ENCODE results near the gene ZNF865. TPM values are rescaled to one million over a fixed set of nuclear protein-coding genes. Genes with fewer than 3 reads are reported as not detected.

Gene ZNF865
- total RNA-seq, 1 experiment from 2014 or later, result 5.5 TPM

GRCh38 chr19:55588738-55589137 lies 16.7 kb upstream of the ZNF865 start:
- Histone ChIP-seq H3K4me2 (ENCODE audit: low read length) (no peak overlapping the region), H3K9me3 (ENCODE audit: low read length) (no peaks in the 10 kb centered on the region), H3K9me2 (replicated peaks; ENCODE audit: low read length) (no peaks in the 10 kb centered on the region), H3K27ac (ENCODE audit: low read length) (no peak overlapping the region), H3K79me2 (ENCODE audit: low read length) (no peaks in the 10 kb centered on the region), H3K4me3 (ENCODE audit: low read length) (no peak overlapping the region), H3K9ac (ENCODE audit: low read length) (no peak overlapping the region), H3K36me3 (ENCODE audit: low read depth, low read length) (no peaks in the 10 kb centered on the region; the same call in 1 of the 2 replicates), H3K4me1 (ENCODE audit: insufficient read depth, low read length) (peaks cover 10% of the 10 kb centered on the region), H2AFZ (ENCODE audit: low read length) (no peak overlapping the region), H3F3A (ENCODE audit: low read length, unreplicated experiment) (no peaks in the 10 kb centered on the region), H3K27me3 (ENCODE audit: low read length) (no peaks in the 10 kb centered on the region), H4K20me1 (ENCODE audit: low read length) (no peaks in the 10 kb centered on the region)
- intact Hi-C loops (cut with micrococcal nuclease), result no loop called here
- ChIA-PET CTCF (no interaction called here), POLR2A (ENCODE audit: unreplicated experiment) (no interaction called here)
- no peak for TF ChIP-seq EZH2phosphoT487 (IDR thresholded peaks at IDR 0.05; ENCODE audit: borderline replicate concordance, low read length)
- no peak for TF ChIP-seq EZH2 (IDR thresholded peaks at IDR 0.05; ENCODE audit: low read length, unreplicated experiment)
- ATAC-seq (no peak), DNase-seq (no peak)
- no TSS peak for BruUV-seq (replicated peaks)

GRCh38 chr19:55590109-55590508 lies 15.3 kb upstream of the ZNF865 start:
- Histone ChIP-seq H3K4me1 (ENCODE audit: insufficient read depth, low read length) (peaks cover 10% of the 10 kb centered on the region), H3K79me2 (ENCODE audit: low read length) (no peaks in the 10 kb centered on the region), H3K36me3 (ENCODE audit: low read depth, low read length) (no peaks in the 10 kb centered on the region; the same call in 1 of the 2 replicates), H3K4me2 (ENCODE audit: low read length) (no peak overlapping the region), H2AFZ (ENCODE audit: low read length) (no peak overlapping the region), H3K9ac (ENCODE audit: low read length) (no peak overlapping the region), H3F3A (ENCODE audit: low read length, unreplicated experiment) (no peaks in the 10 kb centered on the region), H3K4me3 (ENCODE audit: low read length) (no peak overlapping the region), H3K9me2 (replicated peaks; ENCODE audit: low read length) (no peaks in the 10 kb centered on the region), H4K20me1 (ENCODE audit: low read length) (no peaks in the 10 kb centered on the region), H3K27me3 (ENCODE audit: low read length) (no peaks in the 10 kb centered on the region), H3K9me3 (ENCODE audit: low read length) (no peaks in the 10 kb centered on the region), H3K27ac (ENCODE audit: low read length) (no peak overlapping the region)
- TF ChIP-seq CTCF (conservative IDR thresholded peaks at IDR 0.05; ENCODE audit: low read depth, low read length) (no peak), EZH2 (IDR thresholded peaks at IDR 0.05; ENCODE audit: low read length, unreplicated experiment) (no peak), EZH2phosphoT487 (IDR thresholded peaks at IDR 0.05; ENCODE audit: borderline replicate concordance, low read length) (no peak)
- intact Hi-C loops (cut with micrococcal nuclease), result no loop called here
- ATAC-seq, result no peak
- BruUV-seq (replicated peaks), result no TSS peak
- CTCF ChIA-PET, result no interaction called here
- POLR2A ChIA-PET (ENCODE audit: unreplicated experiment), result no interaction called here
- DNase-seq, result no peak

- Histone ChIP-seq H3K4me1 (ENCODE audit: insufficient read depth, low read length) (peaks cover 10% of the 10 kb centered on the region), H3K4me3 (ENCODE audit: low read length) (no peak overlapping the region), H2AFZ (ENCODE audit: low read length) (no peak overlapping the region), H3K36me3 (ENCODE audit: low read depth, low read length) (peaks cover 4% of the 10 kb centered on the region; the same call in 1 of the 2 replicates), H3K9ac (ENCODE audit: low read length) (no peak overlapping the region), H3K27ac (ENCODE audit: low read length) (no peak overlapping the region), H3K9me2 (replicated peaks; ENCODE audit: low read length) (no peaks in the 10 kb centered on the region), H4K20me1 (ENCODE audit: low read length) (no peaks in the 10 kb centered on the region), H3K27me3 (ENCODE audit: low read length) (no peaks in the 10 kb centered on the region), H3K79me2 (ENCODE audit: low read length) (no peaks in the 10 kb centered on the region), H3K4me2 (ENCODE audit: low read length) (no peak overlapping the region), H3K9me3 (ENCODE audit: low read length) (no peaks in the 10 kb centered on the region), H3F3A (ENCODE audit: low read length, unreplicated experiment) (no peaks in the 10 kb centered on the region)
- intact Hi-C loops (cut with micrococcal nuclease), result no loop called here
- POLR2A ChIA-PET (ENCODE audit: unreplicated experiment), result no interaction called here
- no TSS peak for BruUV-seq (replicated peaks)
- ATAC-seq (no peak), DNase-seq (peak; percentile 58)
- TF ChIP-seq CTCF (conservative IDR thresholded peaks at IDR 0.05; ENCODE audit: low read depth, low read length) (no peak), EZH2phosphoT487 (IDR thresholded peaks at IDR 0.05; ENCODE audit: borderline replicate concordance, low read length) (no peak), EZH2 (IDR thresholded peaks at IDR 0.05; ENCODE audit: low read length, unreplicated experiment) (no peak)
- CTCF ChIA-PET, result no interaction called here
These were observed 14.8 kb upstream of the ZNF865 start for GRCh38 chr19:55590617-55591016.

Measured in PC-3 (cell line).